AG10803 (cell line): Measurements from ENCODE around the gene SPOCK1.
"Not testable (repeated sequence)": the region's sequence is repeated elsewhere in the genome, so short reads cannot be mapped to it uniquely, and the experiment has no call there.

Experiments used
- DNase-seq: peaks from one replicate; pipeline ENCODE4 v3.0.0; 2010; ENCODE audit warnings: low read depth
- H3K4me3 ChIP-seq: 2 replicates; pipeline ENCODE4 v1.5.1; 2011; ENCODE audit warnings: mild to moderate bottlenecking, low read length, control low read depth
- CTCF ChIP-seq: conservative IDR thresholded peaks from 2 replicates; pipeline ENCODE4 v1.5.1; 2011; ENCODE audit warnings: mild to moderate bottlenecking, low read length, control low read depth, inconsistent platforms

Gene SPOCK1

DNA sequence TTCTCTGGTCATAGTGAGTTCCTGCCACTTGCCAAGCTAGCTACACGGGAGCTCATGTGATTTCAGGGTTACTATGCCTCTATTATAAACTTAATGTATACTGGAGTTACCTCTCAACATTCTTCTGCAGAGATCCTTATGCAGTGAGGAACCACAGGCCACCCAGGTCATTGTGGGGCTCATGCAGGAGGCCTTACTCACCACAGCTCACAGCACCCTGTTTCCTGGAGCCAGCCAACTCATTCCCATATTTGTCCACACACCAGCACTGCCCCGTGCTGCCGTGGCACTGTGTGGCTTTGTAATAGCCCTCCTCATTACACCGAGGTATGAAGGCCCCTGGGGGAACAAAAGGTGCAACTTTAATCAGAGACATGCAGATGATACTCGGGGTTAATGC is 520.0 kb downstream of the SPOCK1 start:
- TF ChIP-seq CTCF = no peak
- no peak overlapping the region for H3K4me3 ChIP-seq
- DNase-seq = no peak

GRCh38 chr5:136963504-136963903 is 535.6 kb downstream of the SPOCK1 start:
- no peak overlapping the region for H3K4me3 ChIP-seq
- no peak for TF ChIP-seq CTCF
- DNase-seq = no peak

GRCh38 chr5:136957428-136957827 is 541.7 kb downstream of the SPOCK1 start:
- no peak overlapping the region for H3K4me3 ChIP-seq
- no peak for TF ChIP-seq CTCF
- DNase-seq = no peak

- H3K4me3 ChIP-seq, DNase-seq: not testable (repeated sequence)
These were observed 545.0 kb downstream of the SPOCK1 start for GRCh38 chr5:136954142-136954541.

DNA sequence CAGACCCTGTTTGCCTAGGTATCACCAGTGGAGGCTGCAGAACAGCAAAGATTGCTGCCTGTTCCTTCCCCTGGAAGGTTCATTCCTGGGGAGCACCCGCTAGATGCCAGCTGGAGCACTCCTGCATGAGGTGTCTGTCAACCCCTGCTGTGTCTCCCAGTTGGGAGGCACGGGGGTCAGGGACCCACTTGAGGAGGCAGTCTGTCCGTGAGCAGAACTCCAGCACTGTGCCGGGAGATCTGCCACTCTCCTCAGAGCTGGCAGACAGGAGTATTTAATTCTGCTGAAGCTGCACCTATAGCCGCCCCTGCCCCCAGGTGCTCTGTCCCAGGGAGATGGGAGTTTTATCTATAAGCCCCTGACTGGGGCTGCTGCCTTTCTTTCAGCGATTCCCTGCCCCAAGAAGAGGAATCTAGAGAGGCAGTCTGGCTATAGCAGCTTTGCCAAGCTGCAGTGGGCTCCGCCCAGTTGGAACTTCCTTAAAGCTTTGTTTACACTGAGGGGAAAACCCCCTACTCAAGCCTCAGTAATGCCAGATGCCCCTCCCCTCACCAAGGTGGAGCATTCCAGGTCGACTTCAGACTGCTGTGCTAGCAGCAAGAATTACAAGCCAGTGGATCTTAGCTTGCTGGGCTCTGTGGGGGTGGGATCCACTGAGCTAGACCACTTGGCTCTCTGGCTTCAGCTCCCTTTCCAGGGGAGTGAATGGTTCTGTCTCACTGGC is 545.6 kb downstream of the SPOCK1 start:
- H3K4me3 ChIP-seq, DNase-seq: not testable (repeated sequence)

- no peak for DNase-seq
- TF ChIP-seq CTCF = no peak
- no peak overlapping the region for H3K4me3 ChIP-seq
These were observed 571.6 kb downstream of the SPOCK1 start for GRCh38 chr5:136927571-136927970.

DNA sequence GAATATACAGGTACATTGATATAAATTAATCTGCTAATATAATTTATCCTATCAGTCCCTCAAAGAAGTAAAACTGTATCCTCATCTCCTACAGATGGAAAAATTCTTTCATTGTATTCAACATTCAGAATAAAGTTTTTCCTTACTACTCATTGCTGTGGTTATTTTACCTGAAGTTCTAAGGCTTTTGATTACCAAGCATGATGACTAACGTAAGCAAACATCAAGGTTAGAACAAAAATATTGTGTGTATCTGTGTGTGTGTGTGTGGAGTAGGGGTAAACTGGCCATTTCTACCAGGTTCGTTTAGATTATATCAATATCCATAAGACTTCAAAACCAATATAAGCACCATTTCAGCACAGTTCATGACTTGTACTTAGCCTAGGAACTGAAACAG is 573.1 kb downstream of the SPOCK1 start:
- no peak for DNase-seq

More for the DNA sequence above, 573.1 kb downstream of the SPOCK1 start:
- TF ChIP-seq CTCF = no peak
- H3K4me3 ChIP-seq = no peak overlapping the region
